ENCODE data around the gene LDB2. TPM values are rescaled to one million over a fixed set of nuclear protein-coding genes. Genes with fewer than 3 reads are reported as not detected.
"Not testable (repeated sequence)": the region's sequence is repeated elsewhere in the genome, so short reads cannot be mapped to it uniquely, and the experiment has no call there.

The LDB2 gene
- total RNA-seq, 1 experiment from 2014 or later = not detected

GRCh38 chr4:16636304-16636703 is 262.1 kb downstream of the LDB2 start:
- Histone ChIP-seq H3K27me3 (ENCODE audit: low read length) (peaks cover 41% of the 10 kb centered on the region), H3K4me3 (ENCODE audit: low read length) (no peak overlapping the region), H3F3A (ENCODE audit: low read length, unreplicated experiment) (no peaks in the 10 kb centered on the region), H3K27ac (ENCODE audit: low read length) (no peak overlapping the region), H2AFZ (ENCODE audit: low read length) (no peak overlapping the region), H3K4me1 (ENCODE audit: insufficient read depth, low read length) (no peaks in the 10 kb centered on the region), H3K9ac (ENCODE audit: low read length) (no peak overlapping the region), H4K20me1 (ENCODE audit: low read length) (no peaks in the 10 kb centered on the region), H3K36me3 (ENCODE audit: low read depth, low read length) (no peaks in the 10 kb centered on the region), H3K79me2 (ENCODE audit: low read length) (no peaks in the 10 kb centered on the region), H3K9me3 (ENCODE audit: low read length) (no peaks in the 10 kb centered on the region), H3K9me2 (replicated peaks; ENCODE audit: low read length) (no peaks in the 10 kb centered on the region), H3K4me2 (ENCODE audit: low read length) (no peak overlapping the region)
- intact Hi-C loops (cut with micrococcal nuclease) = no loop called here
- BruUV-seq (replicated peaks) = no TSS peak
- DNase-seq (no peak), ATAC-seq (no peak)
- TF ChIP-seq EZH2 (IDR thresholded peaks at IDR 0.05; ENCODE audit: low read length, unreplicated experiment) (no peak), CTCF (conservative IDR thresholded peaks at IDR 0.05; ENCODE audit: low read depth, low read length) (no peak), EZH2phosphoT487 (IDR thresholded peaks at IDR 0.05; ENCODE audit: borderline replicate concordance, low read length) (no peak)
- CTCF ChIA-PET = no interaction called here
- POLR2A ChIA-PET (ENCODE audit: unreplicated experiment) = no interaction called here

GRCh38 chr4:16629274-16629673 is 269.2 kb downstream of the LDB2 start:
- DNase-seq; CTCF ChIA-PET; H3K9me2 ChIP-seq (replicated peaks; ENCODE audit: low read length); H3K4me2 ChIP-seq (ENCODE audit: low read length); ATAC-seq; H3F3A ChIP-seq (ENCODE audit: low read length, unreplicated experiment); POLR2A ChIA-PET (ENCODE audit: unreplicated experiment); H3K4me3 ChIP-seq (ENCODE audit: low read length); H3K27ac ChIP-seq (ENCODE audit: low read length); BruUV-seq (replicated peaks); intact Hi-C loops (cut with micrococcal nuclease); H3K27me3 ChIP-seq (ENCODE audit: low read length); H3K9me3 ChIP-seq (ENCODE audit: low read length); H3K36me3 ChIP-seq (ENCODE audit: low read depth, low read length); H4K20me1 ChIP-seq (ENCODE audit: low read length); H3K9ac ChIP-seq (ENCODE audit: low read length); H2AFZ ChIP-seq (ENCODE audit: low read length); H3K79me2 ChIP-seq (ENCODE audit: low read length): not testable (repeated sequence)
- peaks cover 25% of the 10 kb centered on the region for H3K4me1 ChIP-seq (ENCODE audit: insufficient read depth, low read length)

- H3K9ac ChIP-seq (ENCODE audit: low read length); H3K27me3 ChIP-seq (ENCODE audit: low read length); ATAC-seq; POLR2A ChIA-PET (ENCODE audit: unreplicated experiment); H3K9me3 ChIP-seq (ENCODE audit: low read length); H3K79me2 ChIP-seq (ENCODE audit: low read length); DNase-seq; H3K36me3 ChIP-seq (ENCODE audit: low read depth, low read length); H2AFZ ChIP-seq (ENCODE audit: low read length); H3K4me2 ChIP-seq (ENCODE audit: low read length); H3K9me2 ChIP-seq (replicated peaks; ENCODE audit: low read length); H3F3A ChIP-seq (ENCODE audit: low read length, unreplicated experiment); intact Hi-C loops (cut with micrococcal nuclease); CTCF ChIA-PET; H4K20me1 ChIP-seq (ENCODE audit: low read length); H3K4me3 ChIP-seq (ENCODE audit: low read length); BruUV-seq (replicated peaks): not testable (repeated sequence)
- Histone ChIP-seq H3K27ac (ENCODE audit: low read length) (0 out of 2 replicates have a peak overlapping the region, but pooled peaks have one; percentile 84), H3K4me1 (ENCODE audit: insufficient read depth, low read length) (peaks cover 25% of the 10 kb centered on the region)
Measured at GRCh38 chr4:16628835-16629234, 269.6 kb downstream of the LDB2 start.

- no TSS peak for BruUV-seq (replicated peaks)
- no peaks in the 10 kb centered on the region for H3K79me2 ChIP-seq (ENCODE audit: low read length)
- H3K4me1 ChIP-seq (ENCODE audit: insufficient read depth, low read length) = peaks cover 25% of the 10 kb centered on the region
- POLR2A ChIA-PET (ENCODE audit: unreplicated experiment) = no interaction called here
- H3K27me3 ChIP-seq (ENCODE audit: low read length) = no peaks in the 10 kb centered on the region
- ATAC-seq (peak; percentile 83), DNase-seq (peak; percentile 90)
- H3K27ac ChIP-seq (ENCODE audit: low read length) = peak overlapping the region; percentile 84
- no peaks in the 10 kb centered on the region for H3F3A ChIP-seq (ENCODE audit: low read length, unreplicated experiment)
- H3K4me2 ChIP-seq (ENCODE audit: low read length) = peak overlapping the region; percentile 54
- no peaks in the 10 kb centered on the region for H3K36me3 ChIP-seq (ENCODE audit: low read depth, low read length)
- no peaks in the 10 kb centered on the region for H3K9me2 ChIP-seq (replicated peaks; ENCODE audit: low read length)
- H2AFZ ChIP-seq (ENCODE audit: low read length) = no peak overlapping the region; the same call in 1 of the 2 replicates
- H4K20me1 ChIP-seq (ENCODE audit: low read length) = no peaks in the 10 kb centered on the region
- CTCF ChIA-PET = no interaction called here
- TF ChIP-seq EZH2 (IDR thresholded peaks at IDR 0.05; ENCODE audit: low read length, unreplicated experiment) (no peak), CTCF (conservative IDR thresholded peaks at IDR 0.05; ENCODE audit: low read depth, low read length) (no peak), EZH2phosphoT487 (IDR thresholded peaks at IDR 0.05; ENCODE audit: borderline replicate concordance, low read length) (no peak)
- H3K9ac ChIP-seq (ENCODE audit: low read length) = peak overlapping the region; percentile 25; the same call in 1 of the 2 replicates
- no peak overlapping the region; the same call in 1 of the 2 replicates for H3K4me3 ChIP-seq (ENCODE audit: low read length)
- intact Hi-C loops (cut with micrococcal nuclease) = no loop called here
- no peaks in the 10 kb centered on the region for H3K9me3 ChIP-seq (ENCODE audit: low read length)
Measured at GRCh38 chr4:16627999-16628398, 270.4 kb downstream of the LDB2 start.

All from PC-3 (cell line).